DOHH2 (cell line): Measurements from ENCODE around the gene S100A11.

Source experiments
- EZH2phosphoT487 ChIP-seq: fragments of 200-600 bp; sonication (generic); IDR thresholded peaks from 2 replicates; pipeline ENCODE4 v1.6.1; 2017; ENCODE audit warnings: borderline replicate concordance, mild to moderate bottlenecking, antibody characterized with exemption, low read length, moderate library complexity, mixed read lengths
- TF ChIP-seq, protein P1 (sequence below): fragments of 200-600 bp; sonication (generic); IDR thresholded peaks from one replicate; pipeline ENCODE4 v1.5.1; 2014; ENCODE audit warnings: antibody characterized with exemption, mild to moderate bottlenecking, low read depth, low read length; ENCODE audit not compliant: poor library complexity, severe bottlenecking

DNA sequence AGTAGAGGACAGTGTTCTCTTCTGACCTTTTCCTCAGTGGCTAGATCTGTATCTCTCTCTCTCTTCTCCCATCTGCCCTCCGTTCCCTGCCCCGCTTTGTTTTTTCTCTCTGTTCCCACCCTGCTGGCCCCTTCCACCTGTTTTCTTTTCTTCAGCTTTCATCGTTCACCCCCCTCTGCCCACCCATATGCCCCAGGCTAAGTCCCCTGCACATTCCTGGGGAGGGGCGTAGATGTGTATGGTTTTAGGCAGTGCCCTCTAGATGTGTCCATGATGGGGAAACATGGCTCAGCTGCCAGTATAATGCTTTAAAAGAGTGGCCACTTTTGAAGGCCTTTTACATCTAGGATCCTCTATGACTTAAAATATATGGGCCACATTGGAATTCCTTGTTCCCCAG is 13.6 kb downstream of the S100A11 start:
- TF ChIP-seq, protein P1, sequence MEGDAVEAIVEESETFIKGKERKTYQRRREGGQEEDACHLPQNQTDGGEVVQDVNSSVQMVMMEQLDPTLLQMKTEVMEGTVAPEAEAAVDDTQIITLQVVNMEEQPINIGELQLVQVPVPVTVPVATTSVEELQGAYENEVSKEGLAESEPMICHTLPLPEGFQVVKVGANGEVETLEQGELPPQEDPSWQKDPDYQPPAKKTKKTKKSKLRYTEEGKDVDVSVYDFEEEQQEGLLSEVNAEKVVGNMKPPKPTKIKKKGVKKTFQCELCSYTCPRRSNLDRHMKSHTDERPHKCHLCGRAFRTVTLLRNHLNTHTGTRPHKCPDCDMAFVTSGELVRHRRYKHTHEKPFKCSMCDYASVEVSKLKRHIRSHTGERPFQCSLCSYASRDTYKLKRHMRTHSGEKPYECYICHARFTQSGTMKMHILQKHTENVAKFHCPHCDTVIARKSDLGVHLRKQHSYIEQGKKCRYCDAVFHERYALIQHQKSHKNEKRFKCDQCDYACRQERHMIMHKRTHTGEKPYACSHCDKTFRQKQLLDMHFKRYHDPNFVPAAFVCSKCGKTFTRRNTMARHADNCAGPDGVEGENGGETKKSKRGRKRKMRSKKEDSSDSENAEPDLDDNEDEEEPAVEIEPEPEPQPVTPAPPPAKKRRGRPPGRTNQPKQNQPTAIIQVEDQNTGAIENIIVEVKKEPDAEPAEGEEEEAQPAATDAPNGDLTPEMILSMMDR, result no peak
- no peak for TF ChIP-seq EZH2phosphoT487
